Putamen (tissue), 1 donor: ENCODE results near the gene SYNJ2.

Experiments used
- DNase-seq: peaks from one replicate; pipeline ENCODE4 v3.0.0-alpha.2; 2016; ENCODE audit warnings: low spot score

SYNJ2 gene

DNA sequence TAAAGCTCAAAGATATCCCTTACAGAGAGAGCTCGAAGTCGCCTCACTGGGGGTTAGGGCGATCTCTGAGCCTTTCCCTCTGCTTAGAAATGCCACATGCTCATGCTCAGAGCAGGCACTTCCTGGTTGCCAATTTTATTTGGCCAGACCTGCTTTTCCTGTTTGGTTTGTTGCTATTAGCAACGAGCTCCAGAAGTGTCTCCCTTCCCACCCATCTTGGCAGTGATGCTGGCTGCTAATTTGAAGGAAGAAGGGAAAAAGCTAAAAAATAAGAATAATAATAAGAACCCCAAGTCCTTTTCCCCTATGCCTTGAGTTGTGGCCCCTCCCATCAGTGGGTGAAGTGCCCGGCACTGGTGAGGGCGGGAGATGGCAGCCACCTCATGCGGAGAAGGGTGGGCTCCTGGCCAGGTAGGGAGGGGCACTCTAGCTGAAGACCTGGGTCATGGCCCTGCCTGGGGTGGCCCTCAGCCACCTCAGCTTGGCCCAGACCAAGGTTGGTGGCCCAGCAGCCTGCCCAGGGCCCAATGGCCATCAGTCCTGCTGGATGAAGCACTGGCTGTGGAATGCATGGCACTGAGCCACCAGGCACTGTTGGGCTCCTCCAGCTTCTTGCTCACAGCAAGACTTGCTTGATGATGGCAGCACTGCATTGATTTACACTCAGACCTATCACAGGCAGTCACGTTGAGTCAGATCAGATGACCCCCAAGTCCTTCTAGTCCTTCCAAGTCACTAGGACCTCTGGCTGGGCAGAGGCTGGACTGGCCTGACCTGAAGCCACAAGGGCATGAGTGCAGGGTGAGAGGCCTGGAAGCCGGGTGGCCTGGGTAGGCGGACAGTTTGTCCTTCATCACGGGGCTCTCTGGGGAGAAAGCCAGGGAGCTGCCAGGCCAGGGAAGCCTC lies 79.0 kb downstream of the SYNJ2 start:
- peak; percentile 36 for DNase-seq

DNA sequence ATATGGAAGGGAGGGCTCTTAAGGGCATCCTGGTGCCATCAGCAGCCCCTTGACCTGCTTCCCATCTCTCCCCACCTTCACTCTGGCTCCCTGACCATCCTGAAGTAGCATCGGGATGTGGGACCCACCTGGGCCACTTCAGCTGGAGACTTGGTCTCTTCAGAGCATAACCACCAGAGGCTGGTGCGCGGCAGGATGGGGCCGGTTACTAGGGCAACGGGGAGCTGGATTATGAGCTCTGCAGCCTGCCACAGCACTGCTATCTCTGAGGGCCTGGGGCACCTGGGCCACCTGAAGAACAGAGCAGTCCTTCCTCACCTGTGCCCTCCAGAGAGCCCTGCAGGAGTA lies 79.7 kb downstream of the SYNJ2 start:
- DNase-seq = no peak

DNA sequence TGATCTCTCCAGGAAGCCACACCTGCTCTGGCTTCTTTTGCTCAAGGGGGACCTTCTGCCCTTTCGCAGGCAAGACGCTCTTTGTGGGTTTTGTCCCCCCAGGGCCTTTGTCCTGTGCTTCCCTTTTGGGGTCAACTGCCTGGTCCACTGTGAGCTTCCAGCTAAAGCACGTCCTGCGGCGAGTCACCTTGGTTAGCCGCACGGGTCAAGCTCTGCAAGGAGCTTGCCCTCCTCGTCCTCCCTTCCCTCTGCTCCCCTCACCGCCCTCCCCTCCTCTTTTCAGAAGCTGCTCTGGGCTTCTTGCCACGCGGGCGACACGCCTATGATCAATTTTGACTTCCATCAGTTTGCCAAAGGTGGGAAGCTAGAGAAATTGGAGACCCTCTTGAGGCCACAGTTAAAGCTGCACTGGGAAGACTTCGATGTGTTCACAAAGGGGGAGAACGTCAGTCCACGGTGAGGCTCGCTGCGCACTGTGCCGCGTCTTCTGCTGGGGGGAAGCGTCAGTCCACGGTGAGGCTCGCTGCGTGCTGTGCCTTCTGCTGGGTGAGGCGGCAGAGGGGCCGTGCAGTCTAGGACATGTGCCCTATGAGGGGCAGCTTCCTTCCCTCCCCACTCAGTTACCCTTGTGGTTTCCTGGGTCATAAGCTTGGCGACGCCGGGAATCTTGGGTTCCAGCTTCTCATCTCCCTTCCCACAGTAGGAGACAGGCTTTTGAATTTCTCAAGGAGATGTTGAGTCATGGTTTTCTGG lies 80.2 kb downstream of the SYNJ2 start:
- DNase-seq = no peak

DNA sequence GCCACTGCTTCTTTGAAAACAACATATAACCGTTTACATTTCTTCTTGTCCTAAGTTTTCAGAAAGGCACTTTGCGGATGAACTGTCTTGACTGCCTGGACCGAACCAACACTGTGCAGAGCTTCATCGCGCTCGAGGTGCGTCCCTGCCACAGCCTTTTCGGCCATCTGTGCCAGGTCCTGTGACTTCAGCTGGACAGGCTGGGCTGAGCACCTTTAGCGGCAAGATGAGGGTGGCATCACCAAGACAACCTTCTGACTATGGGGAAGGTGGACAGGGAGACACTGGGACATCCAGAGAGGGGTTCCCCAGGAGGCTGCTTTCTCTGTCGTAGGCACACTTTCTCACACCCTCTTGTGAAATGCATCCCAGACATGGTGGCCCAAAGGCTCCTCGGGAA lies 82.1 kb downstream of the SYNJ2 start:
- DNase-seq = no peak

DNA sequence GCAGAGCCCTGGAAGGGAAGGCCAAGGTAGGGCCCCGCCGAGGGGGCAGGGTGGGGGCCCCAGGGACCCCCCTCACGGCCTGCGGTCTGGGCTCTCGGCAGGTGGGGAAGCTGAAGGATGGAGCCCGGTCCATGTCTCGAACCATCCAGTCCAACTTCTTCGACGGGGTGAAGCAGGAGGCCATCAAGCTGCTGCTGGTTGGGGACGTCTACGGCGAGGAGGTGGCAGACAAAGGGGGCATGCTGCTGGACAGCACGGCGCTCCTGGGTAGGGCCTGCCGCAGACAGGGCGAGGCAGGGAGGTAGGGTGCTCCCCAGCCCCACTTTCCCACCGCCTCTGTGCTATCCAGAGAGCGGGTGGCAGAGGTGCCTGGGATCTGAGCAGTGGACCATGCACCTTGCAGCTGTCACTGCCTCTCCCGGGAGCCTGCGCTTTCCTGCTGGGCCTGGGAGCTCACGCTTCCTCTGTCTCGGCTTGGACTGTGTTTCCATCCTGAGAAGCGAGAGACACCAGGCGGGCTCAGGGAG lies 83.1 kb downstream of the SYNJ2 start:
- no peak for DNase-seq

DNA sequence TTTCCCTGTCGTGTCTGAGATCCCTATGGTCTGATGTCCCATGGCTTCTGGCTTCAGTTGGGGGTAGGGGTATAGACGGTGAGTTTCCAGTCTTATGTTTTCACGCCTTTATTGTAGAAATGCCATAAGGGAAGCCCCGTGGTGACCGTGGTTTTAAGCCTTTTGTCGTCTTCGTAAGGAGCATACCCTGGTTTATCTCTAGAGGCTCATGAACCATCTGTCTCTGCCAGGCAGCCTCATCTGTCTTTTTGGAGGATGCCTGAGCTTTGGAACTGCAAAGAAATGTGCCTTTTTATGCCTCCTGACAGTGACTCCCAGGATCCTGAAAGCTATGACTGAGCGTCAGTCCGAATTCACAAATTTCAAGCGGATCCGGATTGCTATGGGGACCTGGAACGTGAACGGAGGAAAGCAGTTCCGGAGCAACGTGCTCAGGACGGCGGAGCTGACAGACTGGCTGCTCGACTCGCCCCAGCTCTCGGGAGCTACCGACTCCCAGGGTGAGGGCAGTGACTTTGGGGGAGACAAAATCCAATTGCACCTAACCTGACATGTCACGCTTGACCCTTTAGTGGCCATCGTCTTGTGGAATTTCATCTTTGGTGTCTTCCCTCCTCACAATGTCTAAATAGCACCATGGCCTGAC lies 84.6 kb downstream of the SYNJ2 start:
- DNase-seq = no peak

DNA sequence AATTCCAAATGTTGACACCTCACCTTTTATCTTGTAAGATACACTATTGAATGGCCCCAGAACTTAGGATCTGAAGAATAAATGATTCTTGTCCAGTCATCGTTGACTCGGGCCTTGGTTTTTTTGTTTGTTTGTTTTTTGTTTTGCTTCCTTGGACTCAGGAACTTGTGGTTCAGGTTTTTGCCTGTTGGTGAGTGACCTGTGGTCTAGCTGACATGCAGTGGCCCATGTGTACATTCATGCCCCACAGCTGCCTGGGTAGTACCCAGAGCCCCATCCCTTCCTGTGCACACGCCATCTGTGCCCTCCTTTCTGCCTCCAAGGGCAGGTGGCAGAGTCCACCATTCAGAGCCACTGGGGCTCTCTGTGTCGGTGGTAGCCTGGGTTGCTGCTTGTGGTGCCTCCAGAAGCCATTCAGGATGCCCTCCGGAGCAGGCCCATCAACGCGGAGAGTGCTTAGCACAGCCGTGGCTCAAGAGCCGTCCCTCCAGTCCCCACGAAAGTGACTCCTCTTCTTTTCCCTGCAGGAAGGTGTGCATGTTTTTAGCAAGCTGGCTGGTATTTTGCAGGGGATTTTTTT lies 85.9 kb downstream of the SYNJ2 start:
- DNase-seq = no peak

DNA sequence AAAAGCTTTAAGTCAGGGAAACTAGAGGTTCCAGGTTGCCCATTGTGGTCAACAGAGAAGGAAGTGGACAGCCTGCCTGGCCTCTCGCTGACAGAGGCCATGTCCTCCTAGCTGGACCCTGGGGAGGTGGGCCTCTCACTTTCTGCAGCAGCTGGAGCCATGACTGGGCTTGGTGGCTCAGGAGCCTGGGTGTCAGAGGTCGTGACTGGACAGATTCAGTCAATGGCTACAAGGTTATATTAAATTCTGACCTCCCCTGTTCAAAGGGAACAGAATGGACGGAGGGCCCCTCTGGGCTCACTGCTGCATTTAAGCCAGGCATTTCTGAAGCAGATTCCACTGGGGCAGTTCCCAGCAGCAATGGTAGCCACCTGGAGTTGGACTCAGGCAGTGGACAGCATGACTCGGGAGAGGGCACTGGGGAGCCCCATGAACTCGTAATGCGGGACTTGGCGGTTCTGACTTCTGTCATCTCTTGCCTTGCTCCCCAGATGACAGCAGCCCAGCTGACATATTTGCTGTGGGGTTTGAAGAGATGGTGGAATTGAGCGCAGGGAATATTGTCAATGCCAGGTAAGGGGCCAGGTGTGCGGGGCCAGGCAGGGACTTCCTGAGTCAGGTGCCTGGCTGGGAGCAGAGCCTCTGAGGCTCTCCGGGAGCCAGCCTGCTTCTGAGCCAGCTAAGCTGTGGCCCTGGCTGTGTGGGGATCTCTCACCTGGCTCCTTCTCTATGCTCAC lies 86.7 kb downstream of the SYNJ2 start:
- DNase-seq = no peak

DNA sequence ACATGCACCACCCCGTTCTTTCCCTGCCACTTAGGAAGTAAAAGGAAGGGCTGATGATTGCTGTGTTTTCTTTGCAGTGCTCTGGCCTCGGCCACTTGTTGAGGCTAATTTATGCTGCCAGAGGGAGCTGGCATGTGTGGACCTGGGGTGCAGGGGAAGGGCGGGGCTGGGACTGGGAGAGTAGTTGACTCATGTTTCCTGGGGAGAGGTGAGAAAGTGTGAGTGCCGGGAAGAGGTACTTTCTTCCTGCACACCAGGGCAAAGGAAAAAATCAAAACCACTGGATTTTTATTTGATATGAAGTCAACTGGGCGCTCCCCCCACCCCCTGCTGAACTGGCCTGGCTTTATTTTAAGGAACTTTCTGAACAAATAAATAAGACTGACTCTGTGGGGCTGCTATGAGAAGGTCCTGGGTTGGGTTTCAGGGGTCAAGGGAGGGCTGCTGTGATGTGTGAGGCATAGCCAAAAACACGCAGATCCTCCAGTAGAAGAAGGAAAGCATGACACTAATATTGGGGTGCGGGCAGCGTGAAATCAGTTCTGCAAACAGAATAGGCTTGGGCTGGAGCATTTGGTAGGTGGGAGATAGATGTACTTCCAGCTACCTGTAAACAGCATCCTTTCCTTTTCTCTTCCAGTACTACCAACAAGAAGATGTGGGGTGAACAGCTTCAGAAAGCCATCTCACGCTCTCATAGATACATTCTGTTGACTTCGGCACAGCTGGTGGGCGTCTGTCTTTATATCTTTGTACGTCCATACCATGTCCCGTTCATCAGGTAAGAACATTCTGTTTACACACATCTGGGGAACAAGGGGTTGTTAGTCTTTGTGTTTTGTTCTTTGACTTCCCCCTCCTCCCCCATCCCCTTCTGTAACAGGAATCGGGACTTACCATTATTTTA lies 87.5 kb downstream of the SYNJ2 start:
- DNase-seq = no peak

DNA sequence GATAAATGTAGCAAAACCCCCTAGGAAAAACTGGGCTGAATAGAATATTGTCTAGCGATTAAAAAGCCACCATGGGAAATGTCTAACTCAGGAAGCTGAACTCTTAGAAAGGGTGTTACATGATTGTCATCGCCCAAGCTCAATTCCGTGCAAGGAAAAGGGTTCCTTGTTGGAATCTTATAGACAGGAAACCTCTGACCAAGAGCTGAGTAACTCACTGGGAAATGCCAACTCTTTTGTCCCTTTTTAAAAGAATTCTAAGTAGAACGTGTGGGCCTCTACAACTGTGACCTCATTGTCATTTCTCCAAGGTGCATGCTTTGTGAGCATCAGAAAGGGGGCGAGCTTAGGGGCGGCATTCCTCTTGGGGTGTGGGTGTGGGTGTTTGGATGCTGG lies 88.1 kb downstream of the SYNJ2 start:
- no peak for DNase-seq

DNA sequence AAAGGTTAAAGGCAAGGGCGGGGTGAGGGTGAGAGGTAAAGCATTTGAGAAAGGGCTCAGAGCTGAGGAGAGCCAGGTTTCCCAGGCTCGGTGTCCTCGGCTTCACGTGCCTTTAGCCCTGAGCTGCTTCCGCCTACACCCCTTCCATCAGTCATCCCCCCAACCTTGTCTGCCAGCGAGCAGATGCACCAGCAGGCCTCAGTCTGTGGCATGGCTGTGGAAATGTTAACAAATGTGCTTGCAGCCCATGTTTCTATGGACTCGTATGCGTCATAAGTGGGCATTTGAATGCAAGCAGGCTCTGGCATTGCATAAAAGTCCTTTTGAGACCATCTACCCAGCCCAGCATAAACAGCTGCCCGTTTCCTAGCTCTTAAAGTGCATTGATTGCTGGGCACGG lies 88.8 kb downstream of the SYNJ2 start:
- no peak for DNase-seq

DNA sequence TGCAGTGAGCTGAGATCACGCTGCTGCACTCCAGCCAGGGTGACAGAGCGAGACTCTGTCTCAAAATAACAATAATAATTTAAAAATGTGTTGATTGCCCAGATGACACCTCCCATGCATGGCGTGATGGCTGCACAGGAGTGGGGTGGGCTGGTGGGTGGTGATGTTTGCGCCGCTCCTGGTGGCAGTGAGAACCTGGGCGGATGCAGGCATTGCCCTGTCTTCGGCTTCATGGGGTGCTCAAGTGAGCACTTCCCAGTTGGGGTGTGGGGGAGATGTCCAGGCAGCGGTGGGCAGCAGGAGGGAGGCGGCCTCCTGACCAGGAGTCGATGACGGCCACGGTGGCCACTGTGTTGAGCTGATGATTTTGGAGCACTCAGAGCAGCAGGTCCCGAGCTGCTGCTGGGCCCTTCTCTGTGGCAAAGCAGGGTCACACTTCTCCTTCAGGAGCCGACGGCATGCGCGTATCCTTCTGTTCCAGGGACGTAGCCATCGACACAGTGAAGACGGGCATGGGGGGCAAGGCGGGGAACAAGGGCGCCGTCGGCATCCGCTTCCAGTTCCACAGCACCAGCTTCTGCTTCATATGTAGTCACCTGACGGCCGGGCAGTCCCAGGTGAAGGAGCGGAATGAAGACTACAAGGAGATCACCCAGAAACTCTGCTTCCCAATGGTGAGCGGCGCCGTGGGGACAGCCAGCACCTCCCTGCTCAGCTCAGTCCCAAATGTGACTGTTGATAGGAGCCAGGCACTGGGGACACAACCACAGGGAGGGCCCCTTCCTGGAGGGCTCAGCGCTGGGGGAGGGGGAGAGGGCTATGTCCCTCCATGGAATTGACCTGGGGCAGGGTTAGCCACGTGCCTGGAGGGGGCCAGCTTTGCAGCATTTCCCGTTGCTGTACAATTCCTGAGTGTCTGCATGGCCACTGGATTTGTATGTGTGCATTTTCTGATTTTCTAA lies 89.7 kb downstream of the SYNJ2 start:
- no peak for DNase-seq

DNA sequence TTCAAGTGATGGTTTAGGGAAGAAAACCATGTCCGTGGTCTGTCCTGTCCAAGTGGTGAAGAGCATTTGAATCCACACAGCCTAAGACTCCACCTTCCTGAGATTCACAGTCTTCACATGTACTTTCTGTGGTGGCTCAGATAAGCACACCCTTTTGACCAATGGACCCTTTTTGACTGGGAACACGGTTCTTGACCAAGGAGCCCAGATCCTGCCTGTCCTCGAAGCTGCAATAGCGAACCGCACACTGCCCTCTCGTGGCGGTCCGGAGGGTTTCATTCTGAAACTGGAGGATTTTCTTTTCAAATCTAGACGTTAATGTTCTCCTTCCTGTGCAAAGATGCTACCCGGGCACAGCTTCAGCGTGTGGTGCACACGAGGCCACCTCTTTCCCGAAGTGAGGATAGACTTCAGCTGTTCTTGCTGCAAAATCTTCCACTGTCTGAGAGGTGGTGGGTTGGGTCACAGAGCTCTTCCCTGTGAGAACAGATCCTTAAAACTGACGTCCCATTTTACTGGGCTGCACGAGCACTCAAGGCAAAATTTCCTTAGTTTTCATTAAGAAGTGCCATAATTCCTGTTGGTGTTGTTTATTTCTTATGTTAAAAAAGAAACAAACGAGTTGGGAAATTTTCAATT lies 90.5 kb downstream of the SYNJ2 start:
- peak; percentile 71 for DNase-seq

DNA sequence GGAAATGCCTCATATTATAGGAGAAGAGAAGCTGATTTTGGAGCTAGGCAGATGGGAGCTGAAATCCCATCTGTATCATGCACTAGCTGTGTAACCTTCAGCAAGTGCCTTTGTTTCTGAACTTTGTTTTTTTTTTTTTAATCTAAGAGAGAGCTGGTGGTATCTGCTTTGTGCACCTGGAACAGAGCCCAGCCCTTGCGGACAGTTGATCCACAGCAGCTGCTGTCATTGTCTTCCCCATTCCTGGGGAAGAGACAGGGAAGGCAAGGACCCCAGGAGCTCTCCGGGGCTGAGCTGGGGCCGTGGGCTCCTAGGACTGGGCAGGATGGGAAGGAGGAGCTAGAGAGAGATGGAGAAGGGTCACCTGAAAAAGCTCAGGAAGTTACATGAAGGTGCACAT lies 92.1 kb downstream of the SYNJ2 start:
- DNase-seq = no peak

DNA sequence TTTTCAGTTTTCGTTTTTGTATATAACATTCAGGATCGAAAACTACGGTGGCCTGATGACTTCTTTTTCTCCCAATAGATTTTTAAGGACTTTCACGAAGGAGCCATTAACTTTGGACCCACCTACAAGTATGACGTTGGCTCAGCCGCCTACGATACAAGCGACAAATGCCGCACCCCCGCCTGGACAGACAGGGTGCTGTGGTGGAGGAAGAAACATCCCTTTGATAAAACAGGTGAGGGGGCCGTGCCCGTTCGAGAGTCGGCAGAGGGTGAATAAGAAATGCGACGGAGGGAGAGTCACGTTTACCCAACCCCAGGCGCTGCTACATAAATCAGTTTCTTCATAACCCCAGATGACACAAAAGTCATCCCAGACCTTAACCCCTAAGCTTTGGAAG lies 94.9 kb downstream of the SYNJ2 start:
- DNase-seq = no peak

DNA sequence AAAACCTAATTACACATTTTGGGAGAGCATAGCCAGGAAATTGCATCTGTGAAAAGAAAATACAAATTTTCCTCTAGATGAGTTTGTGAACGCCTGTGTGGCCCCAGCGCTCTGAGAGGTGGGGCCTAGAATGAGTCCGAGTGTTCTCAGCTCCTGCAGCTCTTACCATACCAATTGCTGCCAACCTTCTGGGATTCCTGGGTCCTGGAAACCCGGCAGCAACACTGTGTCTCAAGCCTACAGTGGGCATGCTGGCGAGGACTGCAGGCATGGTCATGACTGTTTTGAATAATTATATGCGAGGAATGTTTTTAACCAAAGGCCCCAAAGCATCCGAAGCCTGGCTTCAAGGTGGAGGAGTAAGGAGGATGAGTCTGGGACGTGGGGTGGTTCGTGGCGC lies 96.0 kb downstream of the SYNJ2 start:
- DNase-seq = no peak

DNA sequence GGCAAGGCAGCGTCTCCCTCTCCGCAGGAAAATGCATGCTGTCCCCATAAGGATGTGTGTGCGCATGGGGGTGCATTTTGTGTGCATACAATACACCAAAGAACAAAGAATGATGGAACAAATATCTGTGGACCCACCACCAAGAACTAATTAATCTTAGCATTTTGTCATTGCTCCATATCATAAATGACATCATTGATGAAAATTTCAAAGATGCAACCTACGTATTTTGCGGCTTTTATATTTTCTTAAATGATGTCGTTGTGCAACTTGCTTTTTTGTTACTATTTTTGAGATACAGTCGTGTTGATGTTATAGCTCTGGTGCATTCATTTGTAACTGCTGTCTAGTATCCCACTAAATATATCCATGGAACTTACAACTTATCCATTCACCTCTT lies 96.7 kb downstream of the SYNJ2 start:
- DNase-seq = no peak

DNA sequence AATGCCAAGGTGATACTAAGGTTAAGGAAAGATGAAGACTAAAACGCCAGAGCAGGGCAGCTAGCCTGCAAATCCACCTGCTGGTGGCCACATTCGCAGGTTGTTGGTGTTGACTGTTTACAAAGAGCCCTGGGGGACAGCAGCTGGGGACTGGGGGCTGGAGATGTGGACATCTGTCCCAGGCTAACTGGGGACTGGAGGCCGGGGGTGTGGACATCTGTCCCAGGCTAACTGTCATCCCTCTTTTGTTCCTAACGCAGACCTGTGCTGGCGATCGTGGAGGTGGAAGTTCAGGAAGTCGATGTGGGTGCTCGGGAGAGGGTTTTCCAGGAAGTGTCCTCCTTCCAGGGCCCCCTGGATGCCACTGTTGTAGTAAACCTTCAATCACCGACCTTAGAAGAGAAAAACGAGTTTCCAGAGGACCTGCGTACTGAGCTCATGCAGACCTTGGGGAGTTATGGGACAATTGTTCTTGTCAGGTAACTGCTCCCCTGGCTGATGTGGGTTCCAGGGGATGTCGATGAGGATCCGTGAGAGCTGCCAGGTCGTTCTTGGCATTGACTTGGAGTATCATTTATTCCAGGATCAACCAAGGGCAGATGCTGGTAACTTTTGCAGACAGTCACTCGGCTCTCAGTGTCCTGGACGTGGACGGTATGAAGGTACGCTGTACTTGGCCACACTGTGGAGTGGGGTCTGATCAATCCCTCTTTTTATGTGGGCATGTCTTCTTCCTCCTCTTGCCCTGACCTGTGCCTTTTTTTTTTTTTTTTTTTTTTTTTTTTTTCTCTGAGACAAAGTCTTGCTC lies 99.4 kb downstream of the SYNJ2 start:
- no peak for DNase-seq
